ENCODE results near the gene SYPL1.

SYPL1 gene

DNA sequence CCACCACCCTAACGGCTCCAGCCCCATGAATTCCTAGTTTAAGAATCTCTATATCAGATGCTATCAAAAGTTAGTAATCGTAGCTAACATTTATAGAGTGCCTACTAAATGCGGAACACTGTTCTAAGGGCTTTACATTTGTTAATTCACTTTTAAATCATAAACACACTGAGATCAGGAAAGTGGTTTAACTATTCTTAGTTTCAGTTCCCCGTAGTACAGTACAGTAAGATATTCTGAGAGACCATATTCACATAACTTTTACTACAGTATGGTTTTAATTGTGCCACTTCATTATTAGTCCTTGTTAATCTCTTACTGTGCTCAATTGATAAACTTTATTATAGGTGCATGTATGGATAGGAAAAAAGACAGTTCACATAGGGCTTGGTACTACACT is 22.5 kb downstream of the SYPL1 start:
- no peak for DNase-seq

DNA sequence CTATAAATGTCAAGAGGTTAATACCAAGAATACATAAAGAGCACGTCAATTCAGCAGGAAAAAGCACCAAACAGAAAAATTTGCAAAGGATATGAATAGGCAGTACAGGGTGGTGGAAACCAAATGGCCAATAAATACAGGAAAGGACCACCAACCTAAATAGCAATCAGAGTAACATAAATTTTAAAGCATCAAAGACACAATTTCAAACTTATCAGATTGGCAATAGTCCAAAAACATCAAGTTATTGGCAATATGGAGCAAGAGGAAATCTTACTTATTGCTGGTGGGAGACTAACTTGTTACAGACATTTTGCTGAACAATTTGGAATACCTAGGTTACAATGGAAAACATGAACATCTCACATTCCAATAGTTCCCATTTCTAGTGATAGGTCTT is 24.1 kb downstream of the SYPL1 start:
- no peak for DNase-seq

DNA sequence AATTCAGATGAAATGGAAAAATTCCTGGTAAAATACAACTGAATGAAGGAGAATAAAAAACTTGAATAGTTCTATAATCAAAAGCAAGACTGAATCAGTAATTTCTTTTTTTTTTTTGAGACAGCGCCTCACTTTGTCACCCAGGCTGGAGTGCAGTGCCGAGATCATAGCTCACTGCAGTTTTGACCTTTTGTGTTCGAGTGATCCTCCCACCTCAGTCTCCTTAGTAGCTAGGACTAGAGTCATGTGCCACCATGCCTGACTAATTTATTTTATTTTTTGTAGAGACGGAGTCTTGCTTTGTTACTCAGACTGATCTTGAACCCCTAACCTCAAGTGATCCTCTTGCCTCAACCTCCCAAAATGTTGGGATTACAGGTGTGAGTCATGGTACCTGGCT is 26.1 kb downstream of the SYPL1 start:
- no peak for DNase-seq

DNA sequence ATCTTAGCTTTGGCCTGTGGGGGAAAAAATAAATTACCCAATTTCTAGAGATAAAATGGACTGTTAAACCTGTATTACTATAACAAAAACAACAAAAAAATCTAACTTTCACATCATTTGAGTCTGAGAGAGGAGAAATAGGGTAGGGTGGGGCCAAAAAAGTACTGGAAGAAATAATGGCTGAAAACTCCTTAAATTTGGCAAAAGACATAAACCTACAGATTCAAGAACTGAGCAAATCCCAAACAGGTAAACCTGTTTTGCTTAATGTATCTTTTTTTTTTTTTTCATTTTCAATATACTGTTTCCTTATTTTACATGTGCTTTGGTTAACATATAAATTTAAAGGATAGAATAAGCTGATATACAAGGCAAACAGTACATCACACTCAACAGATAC is 27.1 kb downstream of the SYPL1 start:
- DNase-seq: no peak

DNA sequence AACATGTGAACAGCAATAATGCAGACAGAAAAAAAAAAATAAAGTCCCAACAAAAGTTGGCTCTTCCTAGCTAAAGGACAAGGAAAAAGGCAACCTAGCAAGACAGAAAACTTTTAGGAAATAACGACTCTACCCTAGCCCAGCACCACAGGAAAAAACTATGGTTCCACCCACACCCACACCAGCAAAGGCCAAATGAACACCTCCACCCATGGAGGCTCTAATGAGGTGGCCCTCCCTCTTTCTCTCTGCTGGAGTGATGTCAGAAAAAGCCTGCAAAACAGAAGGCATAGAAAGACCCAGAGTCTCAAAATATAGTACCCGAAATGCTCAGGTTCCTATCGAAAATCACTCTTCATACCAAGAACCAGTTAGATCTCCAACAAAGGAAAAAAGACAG is 28.4 kb downstream of the SYPL1 start:
- no peak for DNase-seq

DNA sequence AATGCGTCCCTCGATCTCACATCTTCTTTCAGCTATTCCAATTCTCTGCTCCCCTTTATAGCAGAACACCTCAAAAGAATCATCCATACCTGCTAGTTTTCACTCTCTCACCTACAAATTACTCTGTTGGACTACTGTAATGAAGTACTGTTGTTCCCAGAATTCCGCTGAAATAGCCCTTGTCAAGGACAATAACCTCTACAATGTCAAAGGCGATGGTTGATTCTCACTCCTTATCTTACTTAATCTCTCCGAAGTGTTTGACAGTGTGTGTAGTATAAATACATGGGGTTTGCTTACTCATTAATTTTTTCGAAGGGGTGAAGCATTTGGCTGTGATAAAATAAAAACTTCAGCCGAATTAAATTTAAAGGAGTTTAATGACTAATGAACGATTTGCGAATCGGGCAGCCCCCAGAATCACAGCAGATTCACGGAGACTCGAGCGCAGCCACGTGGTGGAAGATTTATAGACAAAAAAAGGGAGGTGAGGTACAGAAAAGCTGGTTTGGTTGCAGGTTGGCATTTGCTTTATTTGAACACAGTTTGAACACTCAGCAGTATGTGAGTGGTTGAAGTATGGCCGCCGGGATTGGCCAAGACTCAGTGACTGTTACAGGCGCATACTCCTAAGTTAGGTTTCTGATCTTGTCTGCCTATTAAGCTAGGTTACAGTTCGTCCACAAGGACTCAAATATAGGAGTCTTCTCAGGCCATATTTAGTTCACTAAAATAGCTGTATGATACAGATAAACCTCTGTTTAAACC is 29.8 kb downstream of the SYPL1 start:
- no peak for DNase-seq

DNA sequence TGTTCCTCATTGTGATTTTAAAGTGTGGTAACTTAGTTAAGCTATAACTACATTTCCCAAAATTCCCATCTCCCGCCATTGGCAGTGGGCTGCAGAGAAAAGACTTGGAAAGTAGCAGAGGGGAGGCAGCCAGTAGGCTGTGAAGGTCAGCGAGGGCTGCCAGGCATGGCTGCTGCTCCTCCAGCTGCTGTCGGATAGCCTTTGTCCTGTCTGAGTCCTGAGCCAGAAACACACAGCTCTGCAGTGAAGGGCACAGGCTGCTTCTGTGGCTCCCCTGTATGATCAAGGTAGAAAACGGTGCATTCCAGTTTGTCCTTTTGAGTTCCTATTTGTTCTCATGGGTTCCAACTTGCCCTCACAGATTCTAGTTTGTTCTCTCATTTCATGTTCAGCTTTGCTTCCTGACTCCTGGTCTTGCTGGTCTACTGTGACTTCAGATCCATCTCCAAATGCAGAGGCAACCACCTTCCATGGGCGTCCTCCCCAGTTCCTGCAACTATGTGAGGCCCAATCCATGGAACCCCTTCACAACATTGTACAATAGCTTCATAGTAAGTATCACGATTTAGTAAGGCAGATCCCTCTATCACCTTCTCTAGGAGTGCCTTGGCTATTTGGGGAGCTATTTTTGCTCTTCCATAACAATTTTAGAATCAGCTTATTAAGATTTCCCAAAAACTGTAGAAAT is 31.7 kb downstream of the SYPL1 start:
- no peak for DNase-seq

DNA sequence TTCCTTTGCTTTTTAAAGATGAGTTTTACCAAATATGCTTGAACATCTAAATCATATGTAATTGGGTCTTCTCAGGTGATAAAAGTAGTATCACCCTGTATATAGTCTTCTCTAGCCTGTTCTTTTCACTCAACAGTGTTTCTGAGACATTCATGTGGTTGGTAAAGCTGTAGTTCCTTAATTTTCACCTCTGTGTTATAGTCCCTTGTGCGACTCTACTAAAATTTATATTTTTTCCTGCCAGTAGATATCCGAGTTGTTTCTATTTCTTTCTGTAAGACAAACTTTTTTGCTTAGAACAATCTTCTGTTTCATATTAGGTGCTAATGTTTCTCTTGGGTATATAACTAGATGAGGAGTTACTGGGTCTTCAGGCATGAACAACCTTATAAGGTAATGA is 35.6 kb downstream of the SYPL1 start:
- DNase-seq: no peak

DNA sequence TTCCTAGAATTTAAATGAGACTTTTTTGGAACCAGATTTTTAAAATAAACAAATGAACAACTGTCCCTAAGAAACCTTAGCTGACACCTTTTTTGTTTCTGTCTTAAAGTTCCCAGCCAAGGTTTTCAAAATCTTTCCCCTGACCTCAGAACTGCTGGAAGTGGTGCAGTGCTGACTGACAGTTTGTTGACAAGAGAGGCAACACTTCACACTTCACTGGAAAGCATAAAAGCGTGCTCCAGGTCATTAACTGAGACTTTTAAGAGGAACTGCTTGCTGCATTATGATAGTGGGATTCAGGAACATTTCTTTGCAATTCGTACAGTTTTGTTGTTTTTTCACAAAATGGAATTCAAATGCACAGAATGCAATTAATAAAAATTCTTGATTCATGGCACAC is 36.2 kb downstream of the SYPL1 start:
- no peak for DNase-seq

DNA sequence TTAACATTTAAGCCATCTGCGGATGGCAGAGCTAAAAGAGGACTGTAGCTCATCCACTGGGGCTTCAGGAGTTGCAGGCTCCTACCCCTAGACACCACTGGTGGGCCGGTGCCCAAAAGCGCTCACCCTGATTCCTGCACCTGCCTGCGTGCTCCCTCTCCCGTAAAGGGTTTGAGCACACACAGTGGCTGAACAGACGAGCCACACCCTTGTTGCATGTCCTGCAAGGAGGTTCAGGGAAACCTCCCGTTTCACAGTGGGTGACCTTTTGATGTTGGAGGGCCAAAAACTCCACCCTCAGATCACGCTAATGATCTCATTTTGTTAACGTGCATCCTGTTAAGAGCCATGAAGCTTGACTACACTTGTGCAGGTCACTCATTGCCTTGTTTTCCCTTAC is 37.9 kb downstream of the SYPL1 start:
- DNase-seq: no peak

DNA sequence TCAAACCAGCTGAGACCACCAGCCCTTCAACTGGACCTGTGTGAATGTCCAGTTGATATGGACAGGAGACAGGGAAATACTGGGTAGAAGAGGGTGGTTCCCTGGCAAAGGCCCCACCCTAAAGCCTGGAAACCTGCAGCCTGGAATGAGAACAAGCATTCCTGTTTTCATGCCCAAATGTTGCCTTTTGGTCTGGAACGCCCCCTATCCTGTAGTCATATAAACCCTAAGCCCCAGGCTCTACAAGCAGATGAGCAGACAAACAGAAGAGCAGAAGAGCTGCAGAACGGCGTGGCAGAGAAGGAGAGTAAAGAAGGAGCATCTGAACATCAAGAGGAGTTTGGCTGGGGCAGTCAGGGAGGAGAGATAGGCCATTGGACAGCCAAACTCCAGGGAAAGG is 38.4 kb downstream of the SYPL1 start:
- no peak for DNase-seq

DNA sequence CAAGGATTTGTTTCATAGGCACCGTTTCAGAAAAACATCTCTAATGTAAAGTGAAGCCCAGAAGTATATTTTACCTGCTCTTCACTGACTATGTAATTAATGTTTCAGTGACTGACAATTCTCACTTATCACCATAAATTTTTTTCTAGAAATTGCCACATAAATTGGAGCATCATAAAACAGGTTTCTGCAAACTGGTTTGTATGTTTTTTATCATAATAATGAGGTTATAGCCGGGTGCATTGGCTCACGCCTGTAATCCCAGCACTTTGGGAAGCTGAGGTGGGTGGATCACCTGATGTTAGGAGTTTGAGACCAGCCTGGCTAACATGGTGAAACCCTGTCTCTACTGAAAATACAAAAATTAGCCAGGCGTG is 39.4 kb downstream of the SYPL1 start:
- DNase-seq: no peak

DNA sequence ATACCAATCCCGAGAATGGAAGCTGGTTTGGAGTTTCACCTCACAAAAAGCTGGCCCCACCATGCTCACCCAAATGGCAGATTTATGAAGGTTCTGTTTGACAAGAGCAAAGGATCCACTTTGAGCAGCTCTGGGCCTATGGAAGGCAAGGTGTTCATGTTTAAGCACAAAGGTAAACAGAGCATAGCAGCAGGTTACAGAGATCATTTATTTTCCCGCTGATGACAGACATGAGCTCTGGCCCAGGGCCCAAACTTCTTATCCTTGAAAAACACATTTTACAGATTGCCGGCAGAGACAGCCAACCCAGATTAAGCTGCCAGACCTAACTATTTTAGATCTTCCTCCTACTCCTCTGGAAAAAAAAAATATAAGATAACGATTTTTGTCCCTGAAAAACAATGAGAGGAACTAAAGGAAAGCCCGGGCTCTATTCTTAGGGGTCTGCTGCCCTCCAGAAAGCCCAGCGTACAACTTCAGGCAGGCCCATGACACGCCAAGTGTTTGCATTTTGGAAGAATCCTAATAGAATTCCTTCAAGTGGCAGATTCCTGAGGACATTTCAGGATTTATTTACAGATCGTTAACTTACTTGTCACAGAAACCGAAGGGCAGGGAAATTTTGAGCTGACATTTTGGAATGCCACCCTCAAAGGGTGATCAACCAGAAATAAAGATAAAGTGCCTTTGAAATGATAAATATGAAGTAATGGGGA is 40.0 kb downstream of the SYPL1 start:
- no peak for DNase-seq

DNA sequence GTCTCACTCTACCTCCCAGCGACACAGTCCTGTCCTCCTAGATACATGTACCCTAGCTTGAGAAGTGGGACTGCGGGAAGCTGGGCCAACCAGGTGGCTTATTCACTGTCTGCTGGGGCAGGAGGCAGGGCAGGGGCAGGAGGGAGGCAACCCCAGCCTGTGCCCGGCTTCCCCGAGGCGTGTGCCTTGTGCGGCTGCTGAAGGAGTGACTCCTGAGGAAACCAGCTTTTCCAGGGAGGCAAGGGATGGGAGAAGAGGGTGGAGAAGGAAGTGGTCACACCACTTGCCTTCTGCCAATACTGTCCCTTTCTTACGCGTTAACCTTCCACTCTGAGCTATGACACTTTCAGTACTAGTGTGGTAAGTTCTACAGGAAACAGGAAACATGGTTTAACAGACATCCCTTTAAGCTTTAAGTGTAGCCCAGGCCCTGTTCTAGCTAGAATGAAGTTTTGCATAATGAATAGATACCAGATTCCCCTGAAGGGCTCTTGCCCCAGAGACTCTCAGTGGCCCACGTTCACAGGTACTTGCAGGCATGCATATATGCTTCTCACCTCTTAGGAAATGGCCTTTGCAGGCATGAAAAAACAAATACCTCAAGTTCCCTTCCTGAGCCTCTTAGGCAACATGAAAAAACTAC is 40.6 kb downstream of the SYPL1 start:
- DNase-seq: peak; percentile 58

DNA sequence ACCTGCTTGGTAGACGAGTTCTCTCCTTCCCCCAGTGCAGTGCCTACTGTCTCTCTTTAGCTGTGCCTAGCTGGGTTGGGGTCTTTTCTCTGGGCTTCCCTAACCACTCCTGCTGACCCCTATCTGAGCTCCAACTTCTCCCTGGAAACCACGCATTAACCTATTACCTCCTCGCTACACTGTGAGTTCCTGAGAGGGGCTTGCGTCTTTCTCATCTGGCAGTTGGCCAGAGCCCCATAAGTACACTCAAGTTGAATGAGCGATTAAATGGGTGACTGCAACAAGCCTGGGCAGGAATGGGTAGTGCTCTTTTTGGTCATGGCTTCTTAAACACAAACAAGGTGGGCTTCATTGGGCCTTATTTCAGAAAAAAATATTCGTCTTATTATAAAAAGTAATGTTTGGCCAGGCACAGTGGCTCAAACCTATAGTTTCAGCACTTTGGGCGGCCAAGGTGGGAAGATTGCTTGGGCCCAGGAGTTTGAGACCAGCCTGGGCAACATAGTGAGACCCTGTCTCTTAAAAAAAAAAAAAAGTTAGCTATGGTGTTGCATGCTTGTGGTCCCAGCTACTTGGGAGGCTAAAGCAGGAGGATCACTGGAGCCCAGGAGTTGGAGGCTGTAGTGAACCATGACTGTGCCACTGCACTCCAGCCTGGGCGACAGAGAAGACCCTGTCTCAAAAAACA is 41.4 kb downstream of the SYPL1 start:
- no peak for DNase-seq

DNA sequence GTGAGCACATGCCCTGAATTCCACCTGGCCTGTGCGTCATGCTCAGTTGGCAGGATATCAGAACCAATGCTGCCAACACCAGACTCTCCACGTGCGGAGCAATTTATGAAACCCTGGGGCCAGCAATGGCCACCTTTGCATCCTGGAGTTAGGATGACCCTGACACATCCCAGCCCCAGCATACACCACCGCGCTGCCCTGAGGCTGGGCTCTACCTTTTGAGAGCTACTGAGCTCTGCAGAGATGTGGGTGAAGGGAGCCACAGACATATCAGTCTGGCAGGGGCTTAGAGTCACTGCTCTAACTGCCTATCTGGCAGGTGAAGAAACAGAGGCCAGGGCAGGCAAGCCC is 41.9 kb downstream of the SYPL1 start:
- no peak for DNase-seq

DNA sequence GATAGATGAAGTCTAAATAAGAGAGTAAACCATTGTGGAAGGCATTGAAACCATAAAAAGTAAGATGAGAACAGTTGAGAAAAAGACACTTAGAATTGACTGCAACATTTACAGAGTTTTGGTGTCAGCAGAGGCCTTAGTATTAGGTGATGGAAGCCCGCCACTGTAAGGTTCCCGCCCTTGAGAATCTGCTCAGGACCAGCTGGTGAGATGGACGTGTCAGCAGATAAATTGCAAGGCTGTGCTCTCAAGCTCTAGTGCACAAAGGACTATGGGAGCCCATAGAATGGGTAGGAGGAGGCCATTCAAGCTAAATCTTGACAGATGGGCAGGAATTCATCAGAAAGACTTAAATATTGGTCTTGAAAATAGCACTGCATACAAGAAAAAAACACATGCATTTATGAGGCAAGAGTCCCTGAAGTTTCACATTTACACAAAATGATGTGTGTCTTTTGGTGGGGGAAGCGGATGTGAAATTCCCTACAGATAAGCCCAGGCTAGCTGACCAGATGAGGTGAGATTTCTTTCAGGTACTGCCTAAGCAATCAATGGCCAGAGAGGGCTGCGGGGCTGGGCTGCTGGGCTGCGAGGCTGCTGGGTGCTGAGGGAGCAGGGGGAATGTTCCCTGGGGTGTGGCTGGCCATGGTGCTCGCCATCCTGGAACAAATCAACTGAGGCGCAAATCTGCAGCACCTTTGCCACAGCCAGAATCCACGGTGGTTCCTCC is 42.5 kb downstream of the SYPL1 start:
- no peak for DNase-seq

DNA sequence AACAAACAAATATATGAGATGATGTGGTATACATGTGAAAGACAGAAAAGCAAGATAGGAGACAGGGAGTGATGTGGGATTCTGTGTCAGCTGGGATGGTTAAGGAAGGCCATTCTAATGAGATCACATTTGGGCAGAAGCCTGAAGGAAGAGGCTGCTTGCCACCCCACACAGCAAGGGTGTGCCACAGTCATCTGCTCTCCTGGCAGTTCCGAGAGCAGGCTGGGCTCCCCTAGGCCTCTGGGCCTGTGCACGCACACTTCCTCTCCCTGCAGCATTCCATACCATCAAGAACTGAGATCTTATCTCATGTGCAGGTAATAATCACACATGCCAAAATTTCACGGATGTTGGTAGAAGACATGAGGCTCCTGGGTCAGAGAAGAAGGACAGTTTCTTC is 43.1 kb downstream of the SYPL1 start:
- no peak for DNase-seq

DNA sequence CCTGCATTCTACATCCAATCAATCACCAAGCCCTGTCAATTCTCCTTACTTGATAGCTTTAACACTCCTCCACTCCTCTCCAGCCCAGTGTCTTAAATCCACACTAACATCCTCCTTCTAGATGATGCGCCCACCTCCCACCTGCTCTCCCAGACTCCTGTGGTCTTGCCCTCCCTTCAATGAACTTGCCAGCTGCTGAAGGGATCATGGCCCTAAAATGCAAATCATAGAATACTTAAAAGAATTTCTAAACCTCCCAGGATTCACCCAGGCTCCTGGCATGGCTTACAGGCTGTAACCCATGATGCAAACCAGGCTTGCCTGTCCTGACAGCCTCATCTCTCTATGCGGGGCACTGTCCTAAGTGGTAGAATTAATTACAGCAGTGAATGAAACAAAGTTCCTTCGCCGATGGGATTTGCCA is 43.6 kb downstream of the SYPL1 start:
- no peak for DNase-seq

DNA sequence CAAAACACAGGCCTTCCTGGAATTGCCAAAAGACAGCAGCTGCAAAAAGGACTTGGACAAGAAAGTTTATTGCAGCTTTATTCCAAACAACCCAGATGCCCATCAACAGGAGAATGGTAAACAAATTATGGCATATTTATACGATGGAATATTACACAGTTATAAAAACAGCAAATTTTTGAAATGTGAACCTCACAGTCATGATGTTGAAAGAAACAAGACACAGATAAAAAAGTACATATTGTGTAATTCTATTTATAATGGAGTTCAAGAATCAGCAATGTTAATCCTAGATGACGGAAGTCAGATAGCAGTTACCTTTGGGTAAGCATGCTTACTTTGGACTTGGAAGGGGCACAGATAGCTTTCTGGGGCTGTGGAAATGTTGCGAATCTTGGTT is 44.4 kb downstream of the SYPL1 start:
- DNase-seq: no peak

DNA sequence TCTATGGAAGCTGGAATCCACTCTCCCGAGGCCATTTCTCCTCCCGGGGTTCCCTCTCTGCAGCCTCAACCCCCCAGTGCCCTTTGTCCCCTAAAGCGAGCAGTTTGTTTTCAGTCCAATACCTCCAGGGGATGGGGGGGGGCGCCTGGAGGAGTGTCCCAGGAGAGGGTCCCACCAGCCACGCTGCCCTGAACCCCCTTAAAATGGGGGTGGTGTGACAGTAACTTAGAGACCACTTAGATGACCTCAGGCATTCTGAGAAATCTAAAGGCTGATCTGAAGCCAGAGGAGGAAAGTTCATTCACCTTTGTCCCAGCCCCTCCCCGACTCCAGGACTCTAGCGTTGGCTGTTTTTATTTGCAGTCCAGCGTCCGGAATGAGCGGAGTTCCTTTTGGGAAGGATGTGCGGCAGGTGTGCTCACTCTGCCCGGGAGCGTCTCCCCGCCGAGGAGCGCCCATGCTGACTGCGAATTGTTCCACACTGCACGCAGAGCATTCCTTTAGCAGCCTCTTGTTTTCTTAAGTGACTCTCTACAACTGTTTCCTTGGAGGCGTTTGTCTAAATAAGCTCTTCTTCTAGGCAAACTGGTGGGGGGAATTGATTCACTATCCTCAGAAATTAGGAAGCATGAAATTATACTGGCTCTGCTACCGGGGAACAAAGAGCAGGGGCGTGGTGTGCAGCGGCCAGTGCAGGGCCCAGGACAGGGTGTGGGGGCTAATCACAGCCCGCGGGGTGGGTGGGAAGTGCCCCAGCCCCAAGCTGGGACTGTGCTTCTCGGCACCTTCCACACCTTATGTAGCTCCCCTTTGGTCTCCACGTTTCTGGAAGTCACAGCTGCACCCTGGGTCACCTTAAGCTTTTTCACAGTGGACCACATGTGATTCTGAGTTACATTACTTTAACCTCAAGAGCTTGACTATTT is 46.3 kb downstream of the SYPL1 start:
- no peak for DNase-seq
